H1 (cell line): ENCODE results near the gene TNKS2. TPM values are rescaled to one million over a fixed set of nuclear protein-coding genes. Genes with fewer than 3 reads are reported as not detected.

Source experiments
- BACH1 ChIP-seq: IDR thresholded peaks from 2 replicates; pipeline ENCODE4 v1.6.1; 2012; ENCODE audit warnings: low read length, improper control_type of control experiment
- BRCA1 ChIP-seq: IDR thresholded peaks from 2 replicates; pipeline ENCODE4 v1.6.1; 2012; ENCODE audit warnings: low read depth, low read length, improper control_type of control experiment
- CBX5 ChIP-seq: fragments of 300-800, 300-1000 bp; sonication (generic); IDR thresholded peaks from 2 replicates; pipeline ENCODE4 v1.7.1; 2016; ENCODE audit warnings: antibody characterized with exemption, low read length, low read depth
- CBX8 ChIP-seq: fragments of 300-800, 300-1000 bp; sonication (generic); IDR thresholded peaks from 2 replicates; pipeline ENCODE4 v1.7.1; 2016; ENCODE audit warnings: low read depth, low read length, borderline replicate concordance
- CEBPB ChIP-seq: IDR thresholded peaks from 2 replicates; pipeline ENCODE4 v1.6.1; 2012; ENCODE audit warnings: low read depth, low read length
- CHD2 ChIP-seq: IDR thresholded peaks from 2 replicates; pipeline ENCODE4 v1.6.1; 2012; ENCODE audit warnings: low read length, improper control_type of control experiment
- EZH2 ChIP-seq: fragments of 200-600 bp; sonication (generic); IDR thresholded peaks from 2 replicates; pipeline ENCODE4 v1.7.1; 2012; ENCODE audit warnings: low read depth, mild to moderate bottlenecking, moderate library complexity, low read length, inconsistent platforms; ENCODE audit not compliant: severe bottlenecking
- FOSL1 ChIP-seq: IDR thresholded peaks from 2 replicates; pipeline ENCODE4 v1.6.1; 2011; ENCODE audit warnings: mild to moderate bottlenecking, low read depth, low read length, moderate library complexity; ENCODE audit not compliant: insufficient read depth
- HDAC6 ChIP-seq: IDR thresholded peaks from one replicate; pipeline ENCODE4 v1.7.1; 2012; ENCODE audit warnings: low read depth, mild to moderate bottlenecking, inconsistent platforms, low read length, moderate library complexity
- JUND ChIP-seq: IDR thresholded peaks from 2 replicates; pipeline ENCODE4 v1.6.1; 2011; ENCODE audit warnings: mild to moderate bottlenecking, improper control_type of control experiment, low read length
- KDM4A ChIP-seq: IDR thresholded peaks from one replicate; pipeline ENCODE4 v1.7.1; 2012; ENCODE audit warnings: low read depth, mild to moderate bottlenecking, moderate library complexity, low read length, inconsistent platforms; ENCODE audit not compliant: severe bottlenecking
- MAFK ChIP-seq: IDR thresholded peaks from 2 replicates; pipeline ENCODE4 v1.6.1; 2012; ENCODE audit warnings: low read depth, mild to moderate bottlenecking, improper control_type of control experiment, low read length
- POLR2AphosphoS5 ChIP-seq: IDR thresholded peaks from 2 replicates; pipeline ENCODE4 v1.6.1; 2011; ENCODE audit warnings: low read depth, low read length
- RFX5 ChIP-seq: IDR thresholded peaks from 2 replicates; pipeline ENCODE4 v1.6.1; 2011; ENCODE audit warnings: low read depth, low read length, improper control_type of control experiment, borderline replicate concordance
- SAP30 ChIP-seq: fragments of 300-600 bp; sonication (generic); IDR thresholded peaks from 2 replicates; pipeline ENCODE4 v1.7.1; 2012; ENCODE audit warnings: low read length, moderate library complexity, mild to moderate bottlenecking, inconsistent platforms; ENCODE audit not compliant: insufficient read depth, insufficient replicate concordance
- SIX5 ChIP-seq: IDR thresholded peaks from 2 replicates; pipeline ENCODE4 v1.6.1; 2011; ENCODE audit warnings: mild to moderate bottlenecking, low read depth, low read length
- SP1 ChIP-seq: IDR thresholded peaks from 2 replicates; pipeline ENCODE4 v1.6.1; 2011; ENCODE audit warnings: low read depth, low read length
- SP2 ChIP-seq: IDR thresholded peaks from 2 replicates; pipeline ENCODE4 v1.6.1; 2012; ENCODE audit warnings: mild to moderate bottlenecking, low read length, inconsistent platforms
- SP4 ChIP-seq: IDR thresholded peaks from 2 replicates; pipeline ENCODE4 v1.6.1; 2012; ENCODE audit warnings: low read length, inconsistent platforms
- TBP ChIP-seq: IDR thresholded peaks from 2 replicates; pipeline ENCODE4 v1.6.1; 2011; ENCODE audit warnings: low read depth, low read length, improper control_type of control experiment
- TCF12 ChIP-seq: IDR thresholded peaks from 2 replicates; pipeline ENCODE4 v1.6.1; 2011; ENCODE audit warnings: low read depth, mild to moderate bottlenecking, low read length
- TEAD4 ChIP-seq: IDR thresholded peaks from 2 replicates; pipeline ENCODE4 v1.6.1; 2012; ENCODE audit warnings: low read depth, low read length, inconsistent platforms, mixed read lengths
- polyA plus RNA-seq, 7 experiments: library from polyadenylated mRNA; depleted of rRNA in 3 of 7; stranded (reverse) in 5 of 7; unstranded in 2 of 7; fragments of >200 nt in 5 of 7; fragments of 200-250 nt in 2 of 7; gene quantifications; 1 replicate in 5 of 7; 2 replicates in 1 of 7; 4 replicates in 1 of 7; pipeline versions ENCODE4 v1.2.1 to v1.2.3, GENCODE V29; 2011 to 2013; ENCODE audit warnings: missing spikeins in 2 of 7, mixed read lengths in 2 of 7
- total RNA-seq: library from RNA; stranded (reverse); fragmentation: NEBNext Ultra II Directional; extraction: Animal tissue kit (Norgen Biotek cat#: 25700); gene quantifications from 2 replicates; pipeline ENCODE4 v1.2.1, GENCODE V29; 2021
- TF ChIP-seq, protein P1 (sequence below): IDR thresholded peaks from 2 replicates; pipeline ENCODE4 v1.6.1; 2011; ENCODE audit warnings: low read length, improper control_type of control experiment
- TF ChIP-seq, protein P2 (sequence below): IDR thresholded peaks from 2 replicates; pipeline ENCODE4 v1.6.1; 2012; ENCODE audit warnings: inconsistent platforms

The TNKS2 gene
- total and polyA plus RNA-seq, 2 of the 8 experiments (the other 6 are each of a cell fraction or from before 2014, with no cell fraction given), result 23.3 to 73.6 TPM

DNA sequence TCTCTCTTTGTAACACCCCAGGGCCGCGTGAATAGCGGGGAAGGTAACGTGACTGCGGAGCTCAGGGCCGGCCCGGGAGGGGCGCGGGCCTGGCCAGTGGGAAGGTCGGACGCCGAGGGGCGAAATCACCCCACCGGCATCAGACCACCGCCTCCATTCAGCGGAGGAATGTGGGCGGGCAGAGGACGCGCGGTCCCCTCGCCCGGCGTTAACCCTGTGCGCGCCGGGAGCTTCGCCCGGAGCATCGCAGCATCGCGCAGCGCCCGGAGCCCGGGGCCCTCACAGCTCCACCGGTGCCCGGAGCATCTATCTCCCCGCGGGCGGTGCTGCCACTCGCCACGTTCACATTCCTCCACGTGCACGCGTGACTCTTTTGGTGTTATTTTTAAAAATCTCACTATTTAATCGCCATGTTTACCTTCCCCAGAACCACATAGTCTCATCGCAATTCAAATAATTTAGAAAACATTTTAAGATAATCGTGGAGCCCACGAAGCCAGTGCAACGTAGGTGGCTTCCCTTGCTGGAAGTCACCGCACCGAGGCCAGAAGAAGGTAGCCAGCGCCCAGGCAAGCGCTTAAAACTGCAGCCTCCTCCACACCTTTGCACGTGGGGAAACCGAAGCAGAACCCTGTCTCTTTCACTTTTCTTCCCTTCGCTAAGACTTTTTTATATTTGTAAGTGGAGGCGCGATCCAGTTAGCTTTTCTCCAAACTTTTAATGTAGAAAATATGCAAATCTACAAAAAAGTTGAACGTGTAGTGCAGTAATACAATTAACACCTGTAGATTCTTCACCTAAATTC lies 89.2 kb downstream of the TNKS2 start (continued):
- TF ChIP-seq TBP, result peak; percentile 54; the same call in 1 of the 2 replicates
- TF ChIP-seq, protein P1, sequence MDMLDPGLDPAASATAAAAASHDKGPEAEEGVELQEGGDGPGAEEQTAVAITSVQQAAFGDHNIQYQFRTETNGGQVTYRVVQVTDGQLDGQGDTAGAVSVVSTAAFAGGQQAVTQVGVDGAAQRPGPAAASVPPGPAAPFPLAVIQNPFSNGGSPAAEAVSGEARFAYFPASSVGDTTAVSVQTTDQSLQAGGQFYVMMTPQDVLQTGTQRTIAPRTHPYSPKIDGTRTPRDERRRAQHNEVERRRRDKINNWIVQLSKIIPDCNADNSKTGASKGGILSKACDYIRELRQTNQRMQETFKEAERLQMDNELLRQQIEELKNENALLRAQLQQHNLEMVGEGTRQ, result peak; percentile 71
- TF ChIP-seq TCF12, result no peak; the same call in 1 of the 2 replicates
- no peak for TF ChIP-seq SP2
- TF ChIP-seq KDM4A, result no peak
- TF ChIP-seq, protein P2, sequence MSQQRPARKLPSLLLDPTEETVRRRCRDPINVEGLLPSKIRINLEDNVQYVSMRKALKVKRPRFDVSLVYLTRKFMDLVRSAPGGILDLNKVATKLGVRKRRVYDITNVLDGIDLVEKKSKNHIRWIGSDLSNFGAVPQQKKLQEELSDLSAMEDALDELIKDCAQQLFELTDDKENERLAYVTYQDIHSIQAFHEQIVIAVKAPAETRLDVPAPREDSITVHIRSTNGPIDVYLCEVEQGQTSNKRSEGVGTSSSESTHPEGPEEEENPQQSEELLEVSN, result peak; percentile 66
- TF ChIP-seq CBX8, result no peak
- TF ChIP-seq MAFK, result no peak
- TF ChIP-seq EZH2, result no peak
- no peak for TF ChIP-seq SAP30
- TF ChIP-seq BACH1, result no peak; the same call in none of the 2 replicates
- no peak for TF ChIP-seq CBX5
- no peak for TF ChIP-seq SIX5
- TF ChIP-seq BRCA1, result 0 out of 2 replicates have a peak, but pooled peaks have one; percentile 25
- TF ChIP-seq HDAC6, result no peak
- peak; percentile 72 for TF ChIP-seq SP4
- TF ChIP-seq JUND, result no peak
- no peak for TF ChIP-seq RFX5
- TF ChIP-seq TEAD4, result peak; percentile 95
- TF ChIP-seq POLR2AphosphoS5, result peak; percentile 77
- no peak for TF ChIP-seq FOSL1
- TF ChIP-seq SP1, result peak; percentile 78; the same call in 1 of the 2 replicates
- TF ChIP-seq CEBPB, result no peak
- TF ChIP-seq CHD2, result peak; percentile 44; the same call in 1 of the 2 replicates
